ENCODE measurements around the gene NTPCR. TPM values are rescaled to one million over a fixed set of nuclear protein-coding genes. Genes with fewer than 3 reads are reported as not detected.

The NTPCR gene
- total and polyA plus RNA-seq, 10 donors, result 18.8 to 42.6 (median 29.8) TPM

GRCh38 chr1:233019083-233019482 lies 68.7 kb downstream of the NTPCR start:
- Histone ChIP-seq H3K27me3 (replicated peaks in 1 of 7) (no peaks in the 10 kb centered on the region), H3K27ac (no peak overlapping the region), H3K4me3 (no peak overlapping the region), H3K36me3 (peaks cover 0 to 19% (median 0%) of the 10 kb centered on the region in 6 donors), H3K4me1 (peaks cover 0 to 13% (median 0%) of the 10 kb centered on the region in 6 donors), H3K9me3 (no peaks in the 10 kb centered on the region)
- DNase-seq, result no peak
- intact Hi-C loops (cut with DNase I; ENCODE audit: low total_unique reads), result no loop called here
- 66 to 83% (median 78%) methylated on average over 3 of the region's 3 CpGs for whole genome bisulfite sequencing, 5 donors
- TF ChIP-seq POLR2AphosphoS5 (IDR thresholded peaks at IDR 0.05) (no peak), POLR2A (IDR thresholded peaks at IDR 0.05) (no peak), CTCF (IDR thresholded peaks at IDR 0.05 in 8 of 11, conservative IDR thresholded peaks at IDR 0.05 in 3 of 11) (no peak)

GRCh38 chr1:233019778-233020325 lies 69.4 kb downstream of the NTPCR start:
- Histone ChIP-seq H3K27ac (no peak overlapping the region), H3K4me1 (peaks cover 0 to 13% (median 0%) of the 10 kb centered on the region in 6 donors), H3K4me3 (no peak overlapping the region), H3K27me3 (replicated peaks in 1 of 7) (no peaks in the 10 kb centered on the region), H3K36me3 (peaks cover 0 to 19% (median 0%) of the 10 kb centered on the region in 6 donors), H3K9me3 (no peaks in the 10 kb centered on the region)
- TF ChIP-seq POLR2AphosphoS5 (IDR thresholded peaks at IDR 0.05), result no peak
- TF ChIP-seq CTCF (IDR thresholded peaks at IDR 0.05 in 8 of 11, conservative IDR thresholded peaks at IDR 0.05 in 3 of 11), result no peak
- no peak for TF ChIP-seq POLR2A (IDR thresholded peaks at IDR 0.05)
- intact Hi-C loops (cut with DNase I; ENCODE audit: low total_unique reads), result no loop called here
- DNase-seq, result no peak
- WGBS, 5 donors, result 84 to 90% (median 86%) methylated on average over 12 of the region's 12 CpGs

- 31 to 49% (median 48%) methylated on average over 8 of the region's 8 CpGs for WGBS, 5 donors
- no peak overlapping the region for H3K4me3 ChIP-seq
- H3K4me1 ChIP-seq, result peaks cover 0 to 13% (median 0%) of the 10 kb centered on the region in 6 donors
- H3K36me3 ChIP-seq, result peaks cover 0 to 23% (median 0%) of the 10 kb centered on the region in 6 donors
- intact Hi-C loops (cut with DNase I; ENCODE audit: low total_unique reads), result no loop called here
- no peaks in the 10 kb centered on the region for H3K9me3 ChIP-seq
- H3K27me3 ChIP-seq (replicated peaks in 1 of 7), result no peaks in the 10 kb centered on the region
- DNase-seq, result no peak
- TF ChIP-seq POLR2A (IDR thresholded peaks at IDR 0.05) (no peak), POLR2AphosphoS5 (IDR thresholded peaks at IDR 0.05) (no peak), CTCF (IDR thresholded peaks at IDR 0.05 in 8 of 11, conservative IDR thresholded peaks at IDR 0.05 in 3 of 11) (no peak)
- H3K27ac ChIP-seq, result no peak overlapping the region
These were observed 70.0 kb downstream of the NTPCR start for GRCh38 chr1:233020426-233020825.

- 84 to 100% (median 89%) methylated on average over 2 of the region's 2 CpGs for WGBS, 5 donors
- no peaks in the 10 kb centered on the region for H3K9me3 ChIP-seq
- no peak for TF ChIP-seq POLR2A (IDR thresholded peaks at IDR 0.05)
- no peak for TF ChIP-seq CTCF (IDR thresholded peaks at IDR 0.05 in 8 of 11, conservative IDR thresholded peaks at IDR 0.05 in 3 of 11)
- TF ChIP-seq POLR2AphosphoS5 (IDR thresholded peaks at IDR 0.05), result no peak
- no peaks in the 10 kb centered on the region for H3K27me3 ChIP-seq (replicated peaks in 1 of 7)
- no peak for DNase-seq
- peaks cover 0 to 13% (median 0%) of the 10 kb centered on the region in 6 donors for H3K4me1 ChIP-seq
- H3K36me3 ChIP-seq, result peaks cover 0 to 23% (median 0%) of the 10 kb centered on the region in 6 donors
- intact Hi-C loops (cut with DNase I; ENCODE audit: low total_unique reads), result no loop called here
- no peak overlapping the region for H3K4me3 ChIP-seq
- H3K27ac ChIP-seq, result no peak overlapping the region
These were observed 71.8 kb downstream of the NTPCR start for GRCh38 chr1:233022246-233022645.
